GM12878 (cell line): ENCODE results near the gene KDM2A.

Source experiments
- BRCA1 ChIP-seq: IDR thresholded peaks from 2 replicates; pipeline ENCODE4 v1.6.1; 2011; ENCODE audit warnings: low read depth, low read length, improper control_type of control experiment
- IKZF1 ChIP-seq: fragments of 450-650 bp; conservative IDR thresholded peaks from 2 replicates; pipeline ENCODE4 v1.6.1; 2017; ENCODE audit warnings: antibody characterized with exemption, mild to moderate bottlenecking
- MXI1 ChIP-seq: fragments of 150-350 bp; IDR thresholded peaks from 2 replicates; pipeline ENCODE4 v1.6.1; 2011; ENCODE audit warnings: low read depth, mild to moderate bottlenecking, inconsistent platforms, low read length, improper control_type of control experiment
- POLR2AphosphoS5 ChIP-seq: IDR thresholded peaks from 2 replicates; pipeline ENCODE4 v1.6.1; 2011; ENCODE audit warnings: mild to moderate bottlenecking, low read length, inconsistent platforms
- RAD21 ChIP-seq: IDR thresholded peaks from 2 replicates; pipeline ENCODE4 v1.6.1; 2011; ENCODE audit warnings: mild to moderate bottlenecking, low read depth, low read length, moderate library complexity; ENCODE audit not compliant: insufficient read depth
- RBBP5 ChIP-seq: fragments of 200-600 bp; sonication (generic); conservative IDR thresholded peaks from 2 replicates; pipeline ENCODE4 v1.6.1; 2016
- RFX5 ChIP-seq: IDR thresholded peaks from 2 replicates; pipeline ENCODE4 v1.6.1; 2011; ENCODE audit warnings: low read depth, low read length, improper control_type of control experiment
- SREBF1 ChIP-seq: IDR thresholded peaks from 2 replicates; pipeline ENCODE4 v1.6.1; 2012; ENCODE audit warnings: mild to moderate bottlenecking, low read length
- TF ChIP-seq, protein P1 (sequence below), 3 experiments: IDR thresholded peaks in 2 of 3; conservative IDR thresholded peaks in 1 of 3; 2 replicates each; pipeline ENCODE4 v1.5.1; 2011; ENCODE audit warnings: low read depth in 3 of 3, low read length in 3 of 3, mild to moderate bottlenecking in 3 of 3, control low read depth in 2 of 3, moderate library complexity in 2 of 3, inconsistent platforms in 1 of 3, mixed read lengths in 1 of 3; ENCODE audit not compliant: control insufficient read depth in 2 of 3, insufficient read depth in 1 of 3; ENCODE audit errors: extremely low read depth in 1 of 3

DNA sequence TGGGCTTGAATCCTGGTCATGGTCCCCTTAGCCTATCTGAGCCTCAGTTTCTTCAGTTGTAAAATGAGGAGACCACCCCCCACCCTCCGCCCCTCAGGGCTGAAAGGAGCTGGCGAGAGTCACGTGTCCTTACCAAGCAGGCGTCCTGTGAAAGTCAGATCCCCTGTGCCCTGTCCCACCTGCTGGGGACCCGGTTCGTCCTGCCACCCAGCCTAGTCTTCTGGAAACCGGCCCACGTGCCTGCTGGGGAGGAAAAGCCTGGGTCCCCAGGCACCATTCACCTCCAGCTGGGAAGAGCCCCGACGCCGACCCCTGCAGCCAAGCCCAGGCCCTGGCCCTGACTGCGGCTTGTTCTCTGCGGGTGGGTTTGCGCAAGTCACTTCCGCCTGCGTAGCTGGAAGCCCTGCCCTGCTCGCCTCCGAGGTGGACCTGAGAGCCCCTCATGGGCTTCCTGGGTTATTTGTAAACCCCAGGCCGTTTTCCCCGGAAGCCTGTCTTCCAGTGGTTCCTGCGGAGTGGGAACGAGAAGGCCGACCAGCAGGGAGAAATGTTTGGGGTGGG, 183.6 kb downstream of the KDM2A start:
- no peak for TF ChIP-seq RBBP5
- no peak for TF ChIP-seq BRCA1
- TF ChIP-seq POLR2AphosphoS5, result no peak; the same call in 1 of the 2 replicates
- TF ChIP-seq, protein P1, sequence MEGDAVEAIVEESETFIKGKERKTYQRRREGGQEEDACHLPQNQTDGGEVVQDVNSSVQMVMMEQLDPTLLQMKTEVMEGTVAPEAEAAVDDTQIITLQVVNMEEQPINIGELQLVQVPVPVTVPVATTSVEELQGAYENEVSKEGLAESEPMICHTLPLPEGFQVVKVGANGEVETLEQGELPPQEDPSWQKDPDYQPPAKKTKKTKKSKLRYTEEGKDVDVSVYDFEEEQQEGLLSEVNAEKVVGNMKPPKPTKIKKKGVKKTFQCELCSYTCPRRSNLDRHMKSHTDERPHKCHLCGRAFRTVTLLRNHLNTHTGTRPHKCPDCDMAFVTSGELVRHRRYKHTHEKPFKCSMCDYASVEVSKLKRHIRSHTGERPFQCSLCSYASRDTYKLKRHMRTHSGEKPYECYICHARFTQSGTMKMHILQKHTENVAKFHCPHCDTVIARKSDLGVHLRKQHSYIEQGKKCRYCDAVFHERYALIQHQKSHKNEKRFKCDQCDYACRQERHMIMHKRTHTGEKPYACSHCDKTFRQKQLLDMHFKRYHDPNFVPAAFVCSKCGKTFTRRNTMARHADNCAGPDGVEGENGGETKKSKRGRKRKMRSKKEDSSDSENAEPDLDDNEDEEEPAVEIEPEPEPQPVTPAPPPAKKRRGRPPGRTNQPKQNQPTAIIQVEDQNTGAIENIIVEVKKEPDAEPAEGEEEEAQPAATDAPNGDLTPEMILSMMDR (IDR thresholded peaks at IDR 0.05 in 2 of 3, conservative IDR thresholded peaks at IDR 0.05 in 1 of 3; ENCODE audit: control insufficient read depth in 2 of 3, extremely low read depth in 1 of 3, insufficient read depth in 1 of 3, low read depth in 3 of 3, low read length in 3 of 3), result no peak
- TF ChIP-seq IKZF1, result no peak
- no peak for TF ChIP-seq MXI1
- no peak for TF ChIP-seq RFX5
- no peak for TF ChIP-seq RAD21
- no peak for TF ChIP-seq SREBF1
